MM.1S (cell line): ENCODE measurements around the gene SYT2.
"Not testable (repeated sequence)": the region's sequence is repeated elsewhere in the genome, so short reads cannot be mapped to it uniquely, and the experiment has no call there.

Experiments used
- EZH2 ChIP-seq: fragments of 300-600 bp; sonication (generic); optimal IDR thresholded peaks from 2 replicates; pipeline ENCODE3; 2017; ENCODE audit warnings: low read depth, mild to moderate bottlenecking, antibody characterized with exemption, low read length, mixed read lengths
- TF ChIP-seq, protein P1 (sequence below): fragments of 300-600 bp; sonication (generic); IDR thresholded peaks from 2 replicates; pipeline ENCODE4 v1.5.1; 2016; ENCODE audit warnings: antibody characterized with exemption, low read length, mixed read lengths

DNA sequence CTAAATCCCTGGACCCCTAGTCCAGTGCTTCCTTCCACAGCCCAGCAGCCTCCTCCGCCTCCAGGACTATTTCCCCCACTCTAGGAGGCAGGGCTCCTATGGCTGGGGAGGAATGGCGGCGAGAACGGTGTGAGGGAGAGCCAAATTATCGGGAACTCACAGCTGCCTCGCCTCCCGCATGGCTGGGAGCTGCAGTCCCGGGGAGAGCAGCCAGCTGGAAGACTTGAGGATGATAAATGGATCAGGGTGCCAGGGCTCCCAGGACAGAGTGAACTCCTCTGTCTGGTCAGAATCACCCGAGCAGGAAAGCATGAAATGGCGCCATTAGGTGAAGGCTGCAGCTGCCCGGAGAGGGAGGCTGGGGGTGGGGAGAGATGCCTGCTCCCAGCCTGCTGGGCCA lies 91.2 kb downstream of the SYT2 start:
- TF ChIP-seq EZH2, result not testable (repeated sequence)
- TF ChIP-seq, protein P1, sequence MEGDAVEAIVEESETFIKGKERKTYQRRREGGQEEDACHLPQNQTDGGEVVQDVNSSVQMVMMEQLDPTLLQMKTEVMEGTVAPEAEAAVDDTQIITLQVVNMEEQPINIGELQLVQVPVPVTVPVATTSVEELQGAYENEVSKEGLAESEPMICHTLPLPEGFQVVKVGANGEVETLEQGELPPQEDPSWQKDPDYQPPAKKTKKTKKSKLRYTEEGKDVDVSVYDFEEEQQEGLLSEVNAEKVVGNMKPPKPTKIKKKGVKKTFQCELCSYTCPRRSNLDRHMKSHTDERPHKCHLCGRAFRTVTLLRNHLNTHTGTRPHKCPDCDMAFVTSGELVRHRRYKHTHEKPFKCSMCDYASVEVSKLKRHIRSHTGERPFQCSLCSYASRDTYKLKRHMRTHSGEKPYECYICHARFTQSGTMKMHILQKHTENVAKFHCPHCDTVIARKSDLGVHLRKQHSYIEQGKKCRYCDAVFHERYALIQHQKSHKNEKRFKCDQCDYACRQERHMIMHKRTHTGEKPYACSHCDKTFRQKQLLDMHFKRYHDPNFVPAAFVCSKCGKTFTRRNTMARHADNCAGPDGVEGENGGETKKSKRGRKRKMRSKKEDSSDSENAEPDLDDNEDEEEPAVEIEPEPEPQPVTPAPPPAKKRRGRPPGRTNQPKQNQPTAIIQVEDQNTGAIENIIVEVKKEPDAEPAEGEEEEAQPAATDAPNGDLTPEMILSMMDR, result not testable (repeated sequence)
